ENCODE results near the gene RASA2. TPM values are rescaled to one million over a fixed set of nuclear protein-coding genes. Genes with fewer than 3 reads are reported as not detected.

The RASA2 gene
- total RNA-seq, 4 donors from 2014 or later, result 22.3 to 43.7 (median 33.6) TPM

DNA sequence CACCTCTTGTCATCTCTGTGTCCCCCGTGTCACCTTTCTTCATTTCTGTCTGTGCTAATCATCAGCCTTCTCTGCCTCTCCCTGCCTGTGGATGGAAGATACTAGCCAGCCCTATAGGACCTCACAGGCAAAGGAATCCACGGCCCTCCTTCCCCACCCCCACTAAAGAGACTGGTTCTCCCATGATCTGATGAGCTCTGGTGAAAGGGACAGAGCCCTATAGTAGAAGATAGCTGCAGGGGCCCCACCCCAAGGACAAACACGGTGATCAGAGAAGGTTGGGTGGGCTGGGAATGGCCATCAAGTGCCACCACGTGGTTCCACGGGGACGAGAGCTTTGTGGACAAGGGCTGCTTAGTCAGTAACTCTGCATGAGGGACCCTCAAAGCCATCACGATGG, 27.8 kb upstream of the RASA2 start:
- H3K27me3 ChIP-seq, result no peaks in the 10 kb centered on the region
- H3K27ac ChIP-seq, result no peak overlapping the region
- TF ChIP-seq, protein P1, sequence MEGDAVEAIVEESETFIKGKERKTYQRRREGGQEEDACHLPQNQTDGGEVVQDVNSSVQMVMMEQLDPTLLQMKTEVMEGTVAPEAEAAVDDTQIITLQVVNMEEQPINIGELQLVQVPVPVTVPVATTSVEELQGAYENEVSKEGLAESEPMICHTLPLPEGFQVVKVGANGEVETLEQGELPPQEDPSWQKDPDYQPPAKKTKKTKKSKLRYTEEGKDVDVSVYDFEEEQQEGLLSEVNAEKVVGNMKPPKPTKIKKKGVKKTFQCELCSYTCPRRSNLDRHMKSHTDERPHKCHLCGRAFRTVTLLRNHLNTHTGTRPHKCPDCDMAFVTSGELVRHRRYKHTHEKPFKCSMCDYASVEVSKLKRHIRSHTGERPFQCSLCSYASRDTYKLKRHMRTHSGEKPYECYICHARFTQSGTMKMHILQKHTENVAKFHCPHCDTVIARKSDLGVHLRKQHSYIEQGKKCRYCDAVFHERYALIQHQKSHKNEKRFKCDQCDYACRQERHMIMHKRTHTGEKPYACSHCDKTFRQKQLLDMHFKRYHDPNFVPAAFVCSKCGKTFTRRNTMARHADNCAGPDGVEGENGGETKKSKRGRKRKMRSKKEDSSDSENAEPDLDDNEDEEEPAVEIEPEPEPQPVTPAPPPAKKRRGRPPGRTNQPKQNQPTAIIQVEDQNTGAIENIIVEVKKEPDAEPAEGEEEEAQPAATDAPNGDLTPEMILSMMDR (IDR thresholded peaks at IDR 0.05), result no peak
- TF ChIP-seq POLR2A (IDR thresholded peaks at IDR 0.05), result no peak
- no peak for DNase-seq
- no peaks in the 10 kb centered on the region for H3K36me3 ChIP-seq
- no peaks in the 10 kb centered on the region for H3K4me1 ChIP-seq
- H3K4me3 ChIP-seq, result no peak overlapping the region
- no peaks in the 10 kb centered on the region for H3K9me3 ChIP-seq

DNA sequence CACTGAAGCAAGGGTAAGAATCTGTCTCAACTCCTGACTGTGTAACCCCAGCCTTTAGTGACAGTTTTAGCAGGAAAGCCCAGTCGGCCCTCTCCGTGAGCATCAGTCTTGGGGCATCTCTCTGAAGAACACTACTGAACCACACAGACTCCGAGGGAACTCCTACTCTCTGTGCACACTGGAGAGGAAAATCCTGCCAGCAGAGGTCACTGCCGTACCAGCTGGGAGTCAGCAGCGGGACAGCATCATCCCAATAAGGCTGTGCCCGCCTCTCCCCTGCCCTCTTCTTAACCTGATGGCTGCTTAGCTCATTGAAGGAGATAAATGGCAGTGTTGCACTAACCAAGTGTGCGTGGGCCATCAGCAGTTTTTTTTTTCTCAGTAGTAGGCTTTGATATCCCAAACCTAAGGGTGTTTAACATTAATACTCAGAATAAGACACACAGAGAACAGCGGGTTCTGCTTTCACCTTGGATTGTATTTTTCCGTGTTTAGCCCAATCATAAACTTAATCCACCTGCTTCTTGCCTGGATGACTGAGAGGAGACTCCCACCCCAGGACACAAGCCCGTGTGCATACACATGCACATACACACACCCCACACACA, 26.6 kb upstream of the RASA2 start:
- Histone ChIP-seq H3K4me3 (no peak overlapping the region), H3K27ac (no peak overlapping the region), H3K9me3 (no peaks in the 10 kb centered on the region), H3K36me3 (no peaks in the 10 kb centered on the region), H3K4me1 (no peaks in the 10 kb centered on the region), H3K27me3 (no peaks in the 10 kb centered on the region)
- DNase-seq, result peak; percentile 87 to 96 (median 89)
- TF ChIP-seq, protein P1 (IDR thresholded peaks at IDR 0.05), result peak; percentile 50 to 92 (median 86)
- TF ChIP-seq POLR2A (IDR thresholded peaks at IDR 0.05), result no peak

DNA sequence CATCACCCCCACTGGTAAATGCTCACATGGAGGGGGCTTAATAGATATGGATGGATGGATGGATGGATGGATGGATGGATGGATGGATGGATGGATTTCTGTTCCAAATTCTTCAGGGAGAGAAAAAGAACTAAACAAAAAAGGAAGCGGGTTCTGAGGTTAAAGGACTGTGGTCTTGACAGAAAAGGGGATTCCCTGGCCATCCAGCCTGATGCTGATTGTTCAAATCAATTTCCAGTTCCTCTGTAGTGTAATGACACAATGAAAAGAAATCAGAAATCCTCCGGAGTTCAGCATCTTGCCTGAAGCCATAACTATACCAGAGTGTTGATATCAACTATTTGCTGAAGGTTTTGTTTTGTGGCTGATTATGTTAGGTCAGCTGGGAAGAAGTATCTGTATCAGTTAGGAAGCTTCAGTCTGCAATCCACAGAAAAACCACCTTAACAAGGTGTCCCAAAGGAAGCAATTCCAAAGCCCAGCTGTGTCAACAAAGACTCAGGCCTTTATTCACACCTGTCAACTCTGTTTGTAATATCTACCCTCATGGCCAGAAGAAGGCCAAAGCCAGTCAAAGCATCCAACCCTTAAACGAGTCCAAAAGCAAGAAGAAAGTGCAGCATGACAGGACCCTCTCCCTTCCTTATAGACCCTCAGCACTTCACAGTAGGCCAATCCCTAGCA, 24.5 kb upstream of the RASA2 start:
- TF ChIP-seq POLR2A (IDR thresholded peaks at IDR 0.05), result no peak
- TF ChIP-seq, protein P1 (IDR thresholded peaks at IDR 0.05), result no peak
- H3K27me3 ChIP-seq, result no peaks in the 10 kb centered on the region
- DNase-seq, result no peak
- no peaks in the 10 kb centered on the region for H3K36me3 ChIP-seq
- H3K4me1 ChIP-seq, result no peaks in the 10 kb centered on the region
- H3K27ac ChIP-seq, result no peak overlapping the region
- no peak overlapping the region for H3K4me3 ChIP-seq
- H3K9me3 ChIP-seq, result no peaks in the 10 kb centered on the region

DNA sequence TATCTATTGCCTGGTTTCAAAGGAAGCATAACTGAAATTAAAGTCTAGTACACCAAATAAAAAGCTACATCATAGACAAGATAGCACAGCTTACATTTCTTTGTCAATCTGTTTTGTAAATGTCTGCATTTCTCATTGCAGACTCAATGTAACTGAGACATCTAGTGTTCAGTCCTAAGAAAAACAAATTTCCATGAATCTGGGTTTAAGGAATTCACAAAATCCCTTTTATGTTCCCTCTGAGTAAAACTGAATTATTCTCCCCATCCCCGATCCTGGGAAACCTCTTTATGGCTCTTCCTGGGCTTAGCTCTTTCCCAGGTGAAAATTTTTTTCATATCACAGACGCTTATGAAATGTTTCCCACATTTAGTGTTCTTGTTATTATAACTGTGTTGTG, 21.6 kb upstream of the RASA2 start:
- no peak for TF ChIP-seq POLR2A (IDR thresholded peaks at IDR 0.05)
- TF ChIP-seq, protein P1 (IDR thresholded peaks at IDR 0.05), result peak in 3 of 6 experiments; percentile 7 to 18 (median 16)
- no peaks in the 10 kb centered on the region for H3K4me1 ChIP-seq
- H3K36me3 ChIP-seq, result no peaks in the 10 kb centered on the region
- no peak overlapping the region for H3K4me3 ChIP-seq
- no peak overlapping the region for H3K27ac ChIP-seq
- DNase-seq, result no peak
- H3K27me3 ChIP-seq, result no peaks in the 10 kb centered on the region
- no peaks in the 10 kb centered on the region for H3K9me3 ChIP-seq

DNA sequence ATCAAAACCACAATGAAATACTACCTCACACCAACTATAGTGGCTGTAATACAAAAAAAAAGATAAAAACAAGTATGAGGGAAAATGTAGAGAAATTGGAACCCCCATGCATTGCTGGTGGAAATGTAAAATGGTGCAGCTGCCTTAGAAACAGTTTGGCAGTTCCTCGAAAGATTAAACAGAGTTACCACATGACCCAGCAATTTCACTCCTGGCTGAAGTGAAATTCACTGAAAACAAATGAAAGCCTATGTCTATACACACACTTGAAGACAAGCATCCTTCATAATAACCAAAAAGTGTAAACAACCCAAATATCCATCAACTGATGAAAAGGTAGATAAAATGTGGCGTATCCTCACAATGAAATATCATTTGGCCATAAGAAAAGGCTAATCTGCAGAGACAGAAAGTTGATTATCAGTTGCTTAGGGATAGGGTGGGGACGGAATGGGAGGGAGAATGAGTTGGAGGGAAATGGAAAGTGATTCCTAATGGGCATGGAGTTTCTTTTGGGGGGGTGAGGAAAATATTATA, 20.1 kb upstream of the RASA2 start:
- no peak for DNase-seq
- Histone ChIP-seq H3K27me3 (no peaks in the 10 kb centered on the region), H3K4me1 (no peaks in the 10 kb centered on the region), H3K4me3 (no peak overlapping the region), H3K27ac (no peak overlapping the region), H3K36me3 (no peaks in the 10 kb centered on the region), H3K9me3 (no peaks in the 10 kb centered on the region)
- TF ChIP-seq, protein P1 (IDR thresholded peaks at IDR 0.05), result no peak
- no peak for TF ChIP-seq POLR2A (IDR thresholded peaks at IDR 0.05)
